C4-2B (cell line): ENCODE data around the gene CACNB4.
"Not testable (repeated sequence)": the region's sequence is repeated elsewhere in the genome, so short reads cannot be mapped to it uniquely, and the experiment has no call there.

Experiments used
- H3K27ac ChIP-seq: fragments of 450-650 bp; 2 replicates; pipeline ENCODE4 v1.5.1; 2017
- ZFX ChIP-seq: fragments of 450-650 bp; IDR thresholded peaks from 2 replicates; pipeline ENCODE4 v1.6.1; 2017
- TF ChIP-seq, protein P1 (sequence below): fragments of 450-650 bp; conservative IDR thresholded peaks from 2 replicates; pipeline ENCODE4 v1.5.1; 2017; ENCODE audit warnings: mild to moderate bottlenecking

CACNB4 gene

DNA sequence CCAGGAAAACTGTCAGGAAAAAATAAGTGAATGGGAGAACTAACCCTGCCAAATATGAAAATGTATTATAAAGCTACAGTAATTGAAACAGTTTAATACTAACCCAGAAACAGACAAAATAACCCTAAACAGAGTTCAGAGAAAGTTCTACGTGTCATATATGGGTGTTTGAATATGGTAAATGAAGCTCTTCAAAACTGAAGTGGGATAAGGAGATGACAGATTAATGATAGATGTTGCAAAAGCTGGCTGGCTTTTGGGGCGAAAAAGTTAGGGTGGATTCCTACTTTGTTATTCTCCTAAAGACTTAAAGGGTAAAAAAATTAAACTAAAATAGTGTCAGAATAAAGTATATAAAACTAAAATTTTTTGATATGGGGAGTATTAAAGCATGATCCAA, 168.8 kb downstream of the CACNB4 start:
- no peak for TF ChIP-seq ZFX
- TF ChIP-seq, protein P1, sequence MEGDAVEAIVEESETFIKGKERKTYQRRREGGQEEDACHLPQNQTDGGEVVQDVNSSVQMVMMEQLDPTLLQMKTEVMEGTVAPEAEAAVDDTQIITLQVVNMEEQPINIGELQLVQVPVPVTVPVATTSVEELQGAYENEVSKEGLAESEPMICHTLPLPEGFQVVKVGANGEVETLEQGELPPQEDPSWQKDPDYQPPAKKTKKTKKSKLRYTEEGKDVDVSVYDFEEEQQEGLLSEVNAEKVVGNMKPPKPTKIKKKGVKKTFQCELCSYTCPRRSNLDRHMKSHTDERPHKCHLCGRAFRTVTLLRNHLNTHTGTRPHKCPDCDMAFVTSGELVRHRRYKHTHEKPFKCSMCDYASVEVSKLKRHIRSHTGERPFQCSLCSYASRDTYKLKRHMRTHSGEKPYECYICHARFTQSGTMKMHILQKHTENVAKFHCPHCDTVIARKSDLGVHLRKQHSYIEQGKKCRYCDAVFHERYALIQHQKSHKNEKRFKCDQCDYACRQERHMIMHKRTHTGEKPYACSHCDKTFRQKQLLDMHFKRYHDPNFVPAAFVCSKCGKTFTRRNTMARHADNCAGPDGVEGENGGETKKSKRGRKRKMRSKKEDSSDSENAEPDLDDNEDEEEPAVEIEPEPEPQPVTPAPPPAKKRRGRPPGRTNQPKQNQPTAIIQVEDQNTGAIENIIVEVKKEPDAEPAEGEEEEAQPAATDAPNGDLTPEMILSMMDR: no peak
- no peak overlapping the region for H3K27ac ChIP-seq

DNA sequence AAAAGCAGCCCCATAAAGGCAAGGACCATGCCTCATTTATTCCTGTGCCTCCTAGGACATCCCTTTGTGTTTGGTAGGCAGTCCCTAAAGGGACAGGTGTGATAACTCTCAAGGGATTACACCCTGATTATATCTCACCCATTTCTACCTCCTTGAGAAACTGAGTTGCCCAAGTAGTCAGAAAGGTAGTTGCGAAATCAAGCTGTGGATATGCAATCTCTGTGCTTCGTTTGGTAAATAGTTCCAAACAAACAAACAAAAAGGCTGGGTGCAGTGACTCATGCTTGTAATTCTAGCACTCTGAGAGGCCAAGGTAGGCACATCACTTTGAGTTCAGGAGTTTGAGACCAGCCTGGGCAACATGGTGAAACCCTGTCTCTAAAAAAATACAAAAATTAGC, 170.5 kb downstream of the CACNB4 start:
- H3K27ac ChIP-seq: no peak overlapping the region
- TF ChIP-seq, protein P1: no peak
- TF ChIP-seq ZFX: no peak

DNA sequence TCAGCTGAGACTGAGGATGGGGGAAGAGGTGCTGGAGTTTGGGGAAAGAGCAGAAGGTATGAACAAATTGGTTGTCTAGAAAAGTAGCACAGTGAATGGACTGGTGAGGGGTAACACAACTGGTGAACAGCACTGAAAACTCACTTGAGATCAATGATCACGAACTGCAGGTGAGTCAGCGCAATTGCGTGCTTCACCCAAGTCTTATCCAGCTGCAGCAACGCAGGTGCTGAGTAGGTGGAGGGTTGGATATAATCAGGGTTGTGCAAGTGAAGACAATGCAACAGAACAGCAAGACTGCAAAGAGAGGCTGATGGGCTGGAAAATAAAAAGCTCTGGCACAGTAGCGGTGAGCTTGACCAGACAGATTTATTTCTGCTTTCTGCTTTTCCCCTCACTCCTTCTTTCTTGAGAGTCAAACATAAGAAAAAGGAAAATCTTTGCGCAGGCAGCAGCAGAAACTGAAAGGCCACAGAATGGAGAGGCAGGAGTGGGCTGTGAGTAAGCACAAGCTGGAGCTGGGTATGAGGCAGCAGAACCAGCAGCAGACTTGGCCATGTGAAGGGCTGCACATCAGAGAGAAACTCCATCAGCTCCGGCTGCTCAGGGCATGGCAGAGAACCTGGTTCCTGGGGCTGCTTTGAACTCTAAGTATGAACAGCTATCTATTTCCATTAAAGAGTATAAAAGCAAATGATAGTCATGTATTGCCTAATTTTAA, 171.2 kb downstream of the CACNB4 start:
- no peak overlapping the region for H3K27ac ChIP-seq
- TF ChIP-seq, protein P1: no peak
- TF ChIP-seq ZFX: no peak

DNA sequence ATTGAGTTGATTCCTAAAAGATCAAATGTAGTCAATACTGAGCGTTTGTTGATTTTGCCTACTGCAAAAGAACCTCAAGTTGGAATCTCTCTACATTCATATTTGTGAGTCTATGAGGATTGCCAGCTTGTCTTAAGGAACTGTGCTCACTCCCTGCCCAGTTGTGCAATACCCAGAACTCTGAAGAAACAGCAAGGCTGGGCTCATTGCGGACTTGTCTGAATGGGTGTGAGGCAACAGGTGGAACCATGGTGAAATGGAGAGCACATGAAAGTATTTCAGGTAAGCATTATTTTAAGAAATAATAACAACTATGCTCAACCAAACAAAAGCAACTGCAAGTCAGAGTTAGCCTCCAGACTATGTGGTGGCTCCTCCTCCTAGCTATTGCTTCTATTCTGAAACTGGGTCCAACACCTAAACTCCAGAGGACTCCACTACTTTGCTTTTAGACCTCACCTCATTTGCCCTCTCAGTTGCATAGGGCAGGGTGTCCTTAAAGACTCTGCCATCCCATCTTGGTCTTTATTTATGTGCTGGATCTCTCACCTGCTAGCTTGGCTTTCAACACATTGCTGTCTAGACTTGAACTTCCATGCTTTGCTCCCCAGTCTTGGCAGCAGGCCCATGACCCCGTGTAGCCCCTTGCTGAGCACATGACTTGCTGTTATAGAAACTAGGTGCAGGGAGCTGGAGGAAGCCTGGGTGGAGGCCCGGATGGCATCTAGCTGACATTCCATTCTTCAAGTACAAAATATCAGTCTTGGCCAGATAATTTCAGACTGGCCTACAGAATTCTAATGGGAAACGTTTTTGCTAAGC, 175.8 kb downstream of the CACNB4 start:
- no peak for TF ChIP-seq ZFX
- TF ChIP-seq, protein P1: no peak

DNA sequence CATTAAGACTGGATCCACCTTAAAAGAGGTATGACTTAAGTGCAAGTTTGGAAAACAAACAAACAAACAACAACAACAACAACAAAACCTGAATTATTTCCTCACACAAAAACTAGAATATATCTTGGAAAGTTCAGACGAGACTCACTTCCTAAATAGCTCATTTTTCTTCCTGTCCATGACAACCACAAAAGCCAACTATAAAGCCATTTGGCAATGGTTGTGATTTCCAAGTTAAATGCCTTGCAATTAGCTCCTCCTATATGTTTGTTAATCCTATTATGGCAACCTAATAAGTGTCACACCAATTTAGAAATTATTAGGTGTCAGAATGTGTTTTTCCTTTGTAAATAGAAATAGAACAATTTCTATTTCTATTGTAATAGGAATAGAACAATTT, 179.1 kb downstream of the CACNB4 start:
- TF ChIP-seq, protein P1: no peak
- no peak for TF ChIP-seq ZFX

More for the DNA sequence above, 175.8 kb downstream of the CACNB4 start:
- no peak overlapping the region for H3K27ac ChIP-seq

DNA sequence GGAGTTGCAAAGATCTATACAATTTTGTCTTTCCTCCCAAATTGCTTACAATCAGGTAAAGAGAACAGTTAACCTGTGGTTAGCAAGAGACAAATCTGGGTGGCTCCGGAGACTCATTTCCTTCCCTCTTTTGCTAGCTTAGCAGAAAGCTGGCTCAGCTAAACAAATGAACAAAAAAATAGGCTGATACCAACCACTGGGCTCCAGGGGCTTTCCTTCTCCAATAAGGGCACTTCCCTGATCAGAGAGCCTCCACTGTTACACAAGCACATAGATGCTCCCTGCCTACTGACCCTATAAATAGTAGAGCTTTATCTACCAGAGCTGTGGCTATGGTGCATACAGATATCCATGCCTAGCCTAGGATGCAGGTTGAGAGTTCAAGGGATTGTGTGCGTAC, 180.5 kb downstream of the CACNB4 start:
- H3K27ac ChIP-seq: no peak overlapping the region
- TF ChIP-seq ZFX: no peak
- TF ChIP-seq, protein P1: no peak

More for the DNA sequence above, 179.1 kb downstream of the CACNB4 start:
- H3K27ac ChIP-seq: no peak overlapping the region

DNA sequence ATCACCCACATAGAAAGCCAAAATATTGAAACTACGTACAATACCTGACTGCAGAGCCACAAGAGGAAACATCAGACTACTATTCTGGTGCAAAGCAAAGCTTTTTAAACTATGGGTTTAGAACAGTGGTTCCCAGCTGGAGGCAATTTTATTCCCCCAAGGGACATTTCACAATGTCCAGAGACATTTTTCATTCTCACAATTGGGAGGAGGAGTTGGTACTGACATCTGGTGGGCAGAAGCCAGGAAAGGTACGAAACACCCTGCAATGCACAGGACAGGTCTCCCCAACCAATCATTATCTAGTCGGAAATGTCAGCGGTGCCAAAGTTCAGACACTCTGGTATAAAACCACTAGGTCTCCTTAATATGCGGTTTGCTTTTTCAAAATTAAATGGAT, 182.2 kb downstream of the CACNB4 start:
- no peak for TF ChIP-seq ZFX
- TF ChIP-seq, protein P1: no peak
- no peak overlapping the region for H3K27ac ChIP-seq

DNA sequence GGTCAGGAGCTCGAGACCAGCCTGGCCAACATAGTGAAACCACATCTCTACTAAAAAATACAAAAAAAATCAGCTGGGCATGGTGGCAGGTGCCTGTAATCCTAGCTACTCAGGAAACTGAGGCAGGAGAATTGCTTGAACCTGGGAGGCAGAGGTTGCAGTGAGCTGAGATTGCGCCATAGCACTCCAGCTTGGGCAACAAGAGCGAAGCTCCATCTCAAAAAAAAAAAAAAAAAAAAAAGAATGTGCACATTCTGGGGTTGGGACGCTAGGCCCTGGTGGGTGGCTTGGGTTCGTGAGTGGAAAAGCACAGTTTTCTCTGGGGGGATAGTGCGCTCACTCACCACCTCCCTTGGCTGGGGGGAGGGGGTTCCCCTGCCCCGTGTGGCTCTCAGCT, 183.2 kb downstream of the CACNB4 start:
- not testable (repeated sequence) for H3K27ac ChIP-seq
